Measurements from ENCODE around the gene PSMB2.

DNA sequence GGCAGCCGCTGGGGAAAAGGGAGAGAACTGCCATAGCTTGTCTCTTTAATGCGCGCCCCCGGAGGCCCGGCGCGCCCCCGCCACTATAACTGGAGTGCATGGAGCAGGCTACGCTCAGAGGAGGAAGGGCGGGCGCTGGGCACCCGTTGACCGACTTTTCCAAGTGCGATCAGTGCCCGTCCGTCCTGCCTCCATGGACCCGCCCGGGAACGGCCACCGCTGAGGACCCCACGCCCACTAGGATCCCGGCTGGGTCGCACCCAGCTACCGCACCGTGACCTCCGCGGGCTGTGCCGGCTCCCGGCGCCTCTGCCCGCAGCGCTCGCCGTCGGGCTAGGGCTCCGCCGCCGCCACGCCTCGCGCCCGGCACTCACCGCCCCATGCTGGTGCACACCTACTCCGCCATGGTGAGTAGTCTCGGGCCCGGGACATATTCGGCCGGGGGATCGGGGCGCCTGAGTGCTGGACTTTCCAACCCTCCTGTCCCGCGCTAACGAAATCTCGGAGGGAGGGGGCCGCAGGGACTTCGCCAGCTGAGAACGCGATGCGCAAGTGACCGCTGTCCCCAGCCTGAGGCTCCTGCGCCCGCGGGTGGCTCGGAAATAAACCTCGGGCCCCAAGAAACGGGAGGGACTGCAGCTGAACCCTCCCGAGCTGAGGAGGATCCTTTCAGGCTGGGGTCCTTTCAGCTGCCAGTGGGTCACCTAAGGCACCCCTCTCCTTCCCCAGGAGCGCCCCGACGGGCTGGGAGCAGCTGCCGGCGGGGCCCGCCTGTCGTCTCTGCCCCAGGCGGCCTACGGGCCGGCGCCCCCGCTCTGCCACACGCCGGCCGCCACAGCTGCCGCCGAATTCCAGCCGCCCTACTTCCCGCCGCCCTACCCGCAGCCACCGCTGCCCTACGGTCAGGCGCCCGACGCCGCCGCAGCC, 67.9 kb downstream of the PSMB2 start, which contains the start of gene TFAP2E:
- TF ChIP-seq, protein P1, sequence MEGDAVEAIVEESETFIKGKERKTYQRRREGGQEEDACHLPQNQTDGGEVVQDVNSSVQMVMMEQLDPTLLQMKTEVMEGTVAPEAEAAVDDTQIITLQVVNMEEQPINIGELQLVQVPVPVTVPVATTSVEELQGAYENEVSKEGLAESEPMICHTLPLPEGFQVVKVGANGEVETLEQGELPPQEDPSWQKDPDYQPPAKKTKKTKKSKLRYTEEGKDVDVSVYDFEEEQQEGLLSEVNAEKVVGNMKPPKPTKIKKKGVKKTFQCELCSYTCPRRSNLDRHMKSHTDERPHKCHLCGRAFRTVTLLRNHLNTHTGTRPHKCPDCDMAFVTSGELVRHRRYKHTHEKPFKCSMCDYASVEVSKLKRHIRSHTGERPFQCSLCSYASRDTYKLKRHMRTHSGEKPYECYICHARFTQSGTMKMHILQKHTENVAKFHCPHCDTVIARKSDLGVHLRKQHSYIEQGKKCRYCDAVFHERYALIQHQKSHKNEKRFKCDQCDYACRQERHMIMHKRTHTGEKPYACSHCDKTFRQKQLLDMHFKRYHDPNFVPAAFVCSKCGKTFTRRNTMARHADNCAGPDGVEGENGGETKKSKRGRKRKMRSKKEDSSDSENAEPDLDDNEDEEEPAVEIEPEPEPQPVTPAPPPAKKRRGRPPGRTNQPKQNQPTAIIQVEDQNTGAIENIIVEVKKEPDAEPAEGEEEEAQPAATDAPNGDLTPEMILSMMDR (IDR thresholded peaks at IDR 0.05; ENCODE audit: low read length): no peak
- TF ChIP-seq EZH2 (IDR thresholded peaks at IDR 0.05; ENCODE audit: borderline replicate concordance, low read length): no peak

Measured in OCI-LY1 (cell line).